Measurements from ENCODE around the gene GPATCH2.
"Not testable (repeated sequence)": the region's sequence is repeated elsewhere in the genome, so short reads cannot be mapped to it uniquely, and the experiment has no call there.

GPATCH2 gene

GRCh38 chr1:217599154-217599553 is 31.7 kb downstream of the GPATCH2 start:
- no peaks in the 10 kb centered on the region for H3K27me3 ChIP-seq (replicated peaks)
- in situ Hi-C loops (cut with HindIII; ENCODE audit: low pct_ligation_motif_present, low sequenced_read_pairs), result no loop called here
- no peaks in the 10 kb centered on the region for H3K36me3 ChIP-seq (replicated peaks)
- TF ChIP-seq CTCF (IDR thresholded peaks at IDR 0.05; ENCODE audit: low read depth, low read length, missing control alignments), result no peak
- no peak for DNase-seq
- H3K4me3 ChIP-seq (ENCODE audit: low read depth, low read length), result no peak overlapping the region
- H3K27ac ChIP-seq, result no peak overlapping the region

- in situ Hi-C loops (cut with HindIII; ENCODE audit: low pct_ligation_motif_present, low sequenced_read_pairs), result no loop called here
- no peak for TF ChIP-seq CTCF (IDR thresholded peaks at IDR 0.05; ENCODE audit: low read depth, low read length, missing control alignments)
- Histone ChIP-seq H3K36me3 (replicated peaks) (peaks cover 1% of the 10 kb centered on the region), H3K27ac (no peak overlapping the region), H3K4me3 (ENCODE audit: low read depth, low read length) (no peak overlapping the region), H3K27me3 (replicated peaks) (no peaks in the 10 kb centered on the region)
- no peak for DNase-seq
Observed at GRCh38 chr1:217590598-217590997, 40.3 kb downstream of the GPATCH2 start.

GRCh38 chr1:217586586-217586985 is 44.3 kb downstream of the GPATCH2 start:
- Histone ChIP-seq H3K4me3 (ENCODE audit: low read depth, low read length) (no peak overlapping the region), H3K36me3 (replicated peaks) (peaks cover 3% of the 10 kb centered on the region), H3K27ac (no peak overlapping the region), H3K27me3 (replicated peaks) (no peaks in the 10 kb centered on the region)
- TF ChIP-seq CTCF (IDR thresholded peaks at IDR 0.05; ENCODE audit: low read depth, low read length, missing control alignments), result no peak
- in situ Hi-C loops (cut with HindIII; ENCODE audit: low pct_ligation_motif_present, low sequenced_read_pairs), result no loop called here
- no peak for DNase-seq

- Histone ChIP-seq H3K27ac (no peak overlapping the region), H3K27me3 (replicated peaks) (no peaks in the 10 kb centered on the region), H3K4me3 (ENCODE audit: low read depth, low read length) (no peak overlapping the region), H3K36me3 (replicated peaks) (peaks cover 3% of the 10 kb centered on the region)
- no peak for TF ChIP-seq CTCF (IDR thresholded peaks at IDR 0.05; ENCODE audit: low read depth, low read length, missing control alignments)
- no peak for DNase-seq
- in situ Hi-C loops (cut with HindIII; ENCODE audit: low pct_ligation_motif_present, low sequenced_read_pairs), result no loop called here
Observed at GRCh38 chr1:217585577-217585976, 45.3 kb downstream of the GPATCH2 start.

GRCh38 chr1:217584286-217584811 is 46.5 kb downstream of the GPATCH2 start:
- in situ Hi-C loops (cut with HindIII; ENCODE audit: low pct_ligation_motif_present, low sequenced_read_pairs); DNase-seq; H3K27me3 ChIP-seq (replicated peaks); H3K36me3 ChIP-seq (replicated peaks); H3K4me3 ChIP-seq (ENCODE audit: low read depth, low read length); H3K27ac ChIP-seq: not testable (repeated sequence)

- H3K27ac ChIP-seq, result no peak overlapping the region
- no peaks in the 10 kb centered on the region for H3K27me3 ChIP-seq (replicated peaks)
- in situ Hi-C loops (cut with HindIII; ENCODE audit: low pct_ligation_motif_present, low sequenced_read_pairs), result no loop called here
- TF ChIP-seq CTCF (IDR thresholded peaks at IDR 0.05; ENCODE audit: low read depth, low read length, missing control alignments), result no peak
- no peak overlapping the region for H3K4me3 ChIP-seq (ENCODE audit: low read depth, low read length)
- H3K36me3 ChIP-seq (replicated peaks), result no peaks in the 10 kb centered on the region
- no peak for DNase-seq
Observed at GRCh38 chr1:217577336-217577735, 53.6 kb downstream of the GPATCH2 start.

Data from brain microvascular endothelial cell (primary cell).